ENCODE data around the gene IFNL1.

IFNL1 gene

GRCh38 chr19:39299404-39299803 is 3.2 kb downstream of the IFNL1 start:
- TF ChIP-seq POLR2A (IDR thresholded peaks at IDR 0.05; ENCODE audit: low read depth, low read length) (no peak), POU2F2 (IDR thresholded peaks at IDR 0.05; ENCODE audit: low read depth, low read length) (no peak)
- FAIRE-seq (no peak), DNase-seq (ENCODE audit: insufficient read length, low spot score) (no peak)

GRCh38 chr19:39299832-39300231 is 3.6 kb downstream of the IFNL1 start:
- FAIRE-seq (no peak), DNase-seq (ENCODE audit: insufficient read length, low spot score) (no peak)
- TF ChIP-seq POLR2AphosphoS5 (IDR thresholded peaks at IDR 0.05; ENCODE audit: low read depth, low read length) (no peak), POU2F2 (IDR thresholded peaks at IDR 0.05; ENCODE audit: low read depth, low read length) (no peak), PAX5 (IDR thresholded peaks at IDR 0.05; ENCODE audit: insufficient read depth, low read length, severe bottlenecking) (no peak), POLR2A (IDR thresholded peaks at IDR 0.05; ENCODE audit: low read depth, low read length) (no peak), SPI1 (IDR thresholded peaks at IDR 0.05; ENCODE audit: low read depth, low read length) (no peak), TAF1 (IDR thresholded peaks at IDR 0.05; ENCODE audit: low read depth, low read length) (no peak)

DNA sequence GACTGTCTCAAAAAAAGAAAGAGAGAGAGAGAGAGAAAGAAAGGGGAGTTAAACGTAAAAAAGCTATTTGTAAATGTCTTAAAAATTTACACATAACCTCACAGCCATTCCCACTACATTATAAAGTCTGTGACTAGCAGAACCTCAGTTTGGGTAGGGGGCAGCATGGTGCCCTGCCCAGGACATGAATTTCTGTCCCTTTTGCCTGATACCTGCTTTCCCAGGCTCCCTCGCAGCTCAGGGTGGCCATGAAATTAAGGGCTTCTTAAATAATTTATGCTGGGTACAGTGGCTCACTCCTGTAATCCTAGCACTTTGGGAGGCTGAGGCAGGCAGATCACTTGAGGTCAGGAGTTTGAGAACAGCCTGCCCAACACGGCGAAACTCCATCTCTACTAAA is 4.8 kb downstream of the IFNL1 start:
- TF ChIP-seq POLR2AphosphoS5 (IDR thresholded peaks at IDR 0.05; ENCODE audit: low read depth, low read length) (no peak), PAX5 (IDR thresholded peaks at IDR 0.05; ENCODE audit: insufficient read depth, low read length, severe bottlenecking) (no peak), TAF1 (IDR thresholded peaks at IDR 0.05; ENCODE audit: low read depth, low read length) (no peak), POLR2A (IDR thresholded peaks at IDR 0.05; ENCODE audit: low read depth, low read length) (no peak), POU2F2 (IDR thresholded peaks at IDR 0.05; ENCODE audit: low read depth, low read length) (no peak), SPI1 (IDR thresholded peaks at IDR 0.05; ENCODE audit: low read depth, low read length) (no peak)
- DNase-seq (ENCODE audit: insufficient read length, low spot score) (no peak), FAIRE-seq (no peak)

GRCh38 chr19:39301562-39301961 is 5.4 kb downstream of the IFNL1 start:
- FAIRE-seq (no peak), DNase-seq (ENCODE audit: insufficient read length, low spot score) (no peak)
- TF ChIP-seq PAX5 (IDR thresholded peaks at IDR 0.05; ENCODE audit: insufficient read depth, low read length, severe bottlenecking), result no peak

DNA sequence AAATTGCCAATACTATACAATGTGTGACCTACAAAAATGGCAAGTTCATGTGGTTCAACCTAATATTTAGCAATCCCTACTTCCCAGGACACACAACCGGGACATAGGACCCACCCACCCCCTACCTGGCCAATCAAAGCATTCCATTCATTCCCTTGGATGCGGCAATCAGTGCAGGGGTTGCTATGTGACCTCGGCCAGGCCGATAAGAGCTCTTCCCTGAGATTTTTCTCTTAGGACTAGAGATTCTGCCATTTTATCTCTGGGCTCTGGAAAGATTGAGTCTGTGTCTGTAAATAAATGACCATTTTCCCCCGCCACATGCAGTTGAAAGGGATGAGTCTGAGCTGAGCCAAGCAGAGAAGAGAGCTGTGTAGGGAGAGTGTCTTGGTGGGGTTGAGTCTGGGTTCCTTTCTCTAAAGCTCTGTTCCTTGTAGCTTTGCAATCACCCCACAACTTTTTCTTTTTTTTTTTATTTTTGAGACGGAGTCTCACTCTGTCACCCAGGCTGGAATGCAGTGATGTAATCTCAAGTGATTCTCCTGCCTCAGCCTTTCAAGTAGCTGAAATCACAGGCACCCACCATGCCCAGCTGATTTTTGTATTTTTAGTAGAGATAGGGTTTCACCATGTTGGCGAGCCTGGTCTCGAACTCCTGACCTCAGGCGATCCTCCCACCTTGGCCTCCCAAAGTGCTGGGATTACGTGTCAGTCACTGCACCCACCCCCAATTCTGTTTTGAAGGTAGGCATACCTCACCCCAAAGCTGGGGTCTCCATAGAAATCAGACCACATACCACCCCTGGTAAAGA is 7.4 kb downstream of the IFNL1 start:
- DNase-seq (ENCODE audit: insufficient read length, low spot score), result no peak
- FAIRE-seq, result no peak
- TF ChIP-seq PAX5 (IDR thresholded peaks at IDR 0.05; ENCODE audit: insufficient read depth, low read length, severe bottlenecking) (no peak), POU2F2 (IDR thresholded peaks at IDR 0.05; ENCODE audit: low read depth, low read length) (no peak), POLR2AphosphoS5 (IDR thresholded peaks at IDR 0.05; ENCODE audit: low read depth, low read length) (no peak), POLR2A (IDR thresholded peaks at IDR 0.05; ENCODE audit: low read depth, low read length) (no peak), TAF1 (IDR thresholded peaks at IDR 0.05; ENCODE audit: low read depth, low read length) (no peak), SPI1 (IDR thresholded peaks at IDR 0.05; ENCODE audit: low read depth, low read length) (no peak)

- FAIRE-seq (no peak), DNase-seq (ENCODE audit: insufficient read length, low spot score) (no peak)
- no peak for TF ChIP-seq TAF1 (IDR thresholded peaks at IDR 0.05; ENCODE audit: low read depth, low read length)
- TF ChIP-seq SPI1 (IDR thresholded peaks at IDR 0.05; ENCODE audit: low read depth, low read length), result no peak
- no peak for TF ChIP-seq PAX5 (IDR thresholded peaks at IDR 0.05; ENCODE audit: insufficient read depth, low read length, severe bottlenecking)
- no peak for TF ChIP-seq POLR2AphosphoS5 (IDR thresholded peaks at IDR 0.05; ENCODE audit: low read depth, low read length)
- TF ChIP-seq POLR2A (IDR thresholded peaks at IDR 0.05; ENCODE audit: low read depth, low read length), result no peak
- no peak for TF ChIP-seq POU2F2 (IDR thresholded peaks at IDR 0.05; ENCODE audit: low read depth, low read length)
Observed at GRCh38 chr19:39304185-39304513, 7.9 kb downstream of the IFNL1 start.

DNA sequence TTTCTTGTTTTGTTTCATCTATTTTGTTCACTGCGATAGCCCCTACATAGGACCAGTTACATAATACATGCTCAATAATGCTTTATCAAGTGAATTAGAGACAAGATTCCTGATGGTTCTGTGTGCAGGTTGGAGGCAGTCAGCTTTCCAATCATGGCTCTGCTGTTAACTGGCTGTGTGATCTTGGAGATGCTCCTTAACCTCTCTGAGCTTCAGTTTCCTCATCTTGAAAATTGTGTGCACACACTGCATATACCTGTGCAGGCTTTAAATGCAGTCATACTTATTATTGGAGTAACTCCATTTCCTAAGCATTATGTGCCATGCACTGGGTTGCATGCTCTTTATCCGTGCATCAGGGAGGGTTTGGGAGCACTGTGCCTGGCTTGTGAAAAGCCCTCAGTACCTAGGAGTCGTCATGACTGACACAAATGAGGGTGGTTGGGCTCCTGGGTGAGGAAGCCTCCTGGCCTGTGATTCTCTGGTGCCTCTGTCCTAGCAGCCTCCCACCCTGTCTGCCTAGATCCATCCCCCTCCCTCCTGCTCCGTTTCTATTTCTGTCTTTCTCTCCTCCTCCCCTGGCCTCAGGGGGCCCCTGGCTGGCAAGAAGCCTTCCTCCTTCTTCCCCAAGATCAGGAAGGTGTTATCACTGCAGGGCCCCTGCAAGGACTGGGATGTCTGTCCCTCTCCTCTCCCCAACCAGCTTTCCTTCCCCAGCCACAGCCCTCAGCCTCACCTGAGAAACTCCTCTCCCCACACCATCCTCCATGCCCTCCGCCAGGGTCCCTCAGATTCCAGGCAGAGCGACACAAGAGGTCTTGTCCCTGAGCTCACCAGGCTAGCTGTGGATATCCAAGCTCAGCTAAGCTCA is 8.7 kb downstream of the IFNL1 start:
- DNase-seq (ENCODE audit: insufficient read length, low spot score) (no peak), FAIRE-seq (no peak)
- TF ChIP-seq PAX5 (IDR thresholded peaks at IDR 0.05; ENCODE audit: insufficient read depth, low read length, severe bottlenecking) (no peak), TAF1 (IDR thresholded peaks at IDR 0.05; ENCODE audit: low read depth, low read length) (no peak), POU2F2 (IDR thresholded peaks at IDR 0.05; ENCODE audit: low read depth, low read length) (no peak)

DNA sequence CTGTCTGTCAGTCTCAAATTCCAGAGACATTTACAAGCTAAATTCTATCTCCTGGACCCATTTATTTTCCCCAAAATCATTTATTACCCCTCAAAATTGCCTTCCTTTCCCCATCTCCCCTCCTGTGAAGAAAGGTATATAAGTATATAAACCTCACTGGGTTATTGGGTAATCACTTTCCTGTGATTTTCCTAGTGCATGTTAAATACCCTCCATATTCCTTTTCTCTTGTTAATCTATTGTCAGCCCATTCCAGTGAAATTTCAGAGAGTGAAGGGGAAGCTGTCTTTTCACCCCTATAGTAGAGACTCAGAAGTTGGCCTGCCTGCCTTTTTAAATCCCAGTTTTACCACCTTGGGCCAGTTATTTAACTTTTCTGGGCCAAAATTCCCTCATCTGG is 9.9 kb downstream of the IFNL1 start:
- FAIRE-seq (no peak), DNase-seq (ENCODE audit: insufficient read length, low spot score) (no peak)
- TF ChIP-seq POU2F2 (IDR thresholded peaks at IDR 0.05; ENCODE audit: low read depth, low read length), result no peak
- TF ChIP-seq POLR2A (IDR thresholded peaks at IDR 0.05; ENCODE audit: low read depth, low read length), result no peak
- TF ChIP-seq SPI1 (IDR thresholded peaks at IDR 0.05; ENCODE audit: low read depth, low read length), result no peak
- TF ChIP-seq PAX5 (IDR thresholded peaks at IDR 0.05; ENCODE audit: insufficient read depth, low read length, severe bottlenecking), result no peak
- TF ChIP-seq POLR2AphosphoS5 (IDR thresholded peaks at IDR 0.05; ENCODE audit: low read depth, low read length), result no peak

GRCh38 chr19:39307046-39307821 is 11.0 kb downstream of the IFNL1 start:
- no peak for FAIRE-seq
- TF ChIP-seq POLR2AphosphoS5 (IDR thresholded peaks at IDR 0.05; ENCODE audit: low read depth, low read length) (no peak), POLR2A (IDR thresholded peaks at IDR 0.05; ENCODE audit: low read depth, low read length) (no peak), TAF1 (IDR thresholded peaks at IDR 0.05; ENCODE audit: low read depth, low read length) (no peak), SPI1 (IDR thresholded peaks at IDR 0.05; ENCODE audit: low read depth, low read length) (no peak), POU2F2 (IDR thresholded peaks at IDR 0.05; ENCODE audit: low read depth, low read length) (no peak), PAX5 (IDR thresholded peaks at IDR 0.05; ENCODE audit: insufficient read depth, low read length, severe bottlenecking) (no peak)
- DNase-seq (ENCODE audit: insufficient read length, low spot score), result no peak

Measured in GM12891 (cell line).